Measurements from ENCODE around the gene SCART1.
"Not testable (repeated sequence)": the region's sequence is repeated elsewhere in the genome, so short reads cannot be mapped to it uniquely, and the experiment has no call there.

The SCART1 gene

GRCh38 chr10:133453516-133454203 lies at the start of gene SCART1:
Gene SCART1 (plus strand): TSS chr10:133453945. CDS start chr10:133453998, 53 bp downstream.
- no peak for DNase-seq (ENCODE audit: low spot score)

GRCh38 chr10:133405272-133405671 lies 48.5 kb upstream of the SCART1 start:
- no peak for DNase-seq (ENCODE audit: low spot score)

GRCh38 chr10:133405844-133406527 lies 47.8 kb upstream of the SCART1 start:
- DNase-seq (ENCODE audit: low spot score) = no peak

- DNase-seq (ENCODE audit: low spot score) = no peak
These were observed 42.0 kb upstream of the SCART1 start for GRCh38 chr10:133411523-133412380.

- no peak for DNase-seq (ENCODE audit: low spot score)
These were observed 41.4 kb upstream of the SCART1 start for GRCh38 chr10:133412381-133412711.

GRCh38 chr10:133414401-133414800 lies 39.3 kb upstream of the SCART1 start:
- not testable (repeated sequence) for DNase-seq (ENCODE audit: low spot score)

- no peak for DNase-seq (ENCODE audit: low spot score)
These were observed 38.0 kb upstream of the SCART1 start for GRCh38 chr10:133415752-133416151.

GRCh38 chr10:133418289-133418993 lies 35.3 kb upstream of the SCART1 start:
- DNase-seq (ENCODE audit: low spot score) = no peak

GRCh38 chr10:133419211-133419950 lies 34.4 kb upstream of the SCART1 start:
- DNase-seq (ENCODE audit: low spot score) = no peak

- no peak for DNase-seq (ENCODE audit: low spot score)
These were observed 33.7 kb upstream of the SCART1 start for GRCh38 chr10:133420028-133420427.

GRCh38 chr10:133420579-133420978 lies 33.2 kb upstream of the SCART1 start:
- DNase-seq (ENCODE audit: low spot score) = no peak

GRCh38 chr10:133421336-133422222 lies 32.2 kb upstream of the SCART1 start:
- DNase-seq (ENCODE audit: low spot score) = no peak

GRCh38 chr10:133422223-133422806 lies 31.4 kb upstream of the SCART1 start:
- no peak for DNase-seq (ENCODE audit: low spot score)

- peak; percentile 49 for DNase-seq (ENCODE audit: low spot score)
These were observed 30.7 kb upstream of the SCART1 start for GRCh38 chr10:133422807-133423771.

GRCh38 chr10:133424102-133424501 lies 29.6 kb upstream of the SCART1 start:
- DNase-seq (ENCODE audit: low spot score) = not testable (repeated sequence)

- not testable (repeated sequence) for DNase-seq (ENCODE audit: low spot score)
These were observed 29.1 kb upstream of the SCART1 start, which contains the start of gene SPRN for GRCh38 chr10:133424601-133425000. Gene SPRN (minus strand): TSS chr10:133424625. CDS start chr10:133423681, 944 bp downstream.

- not testable (repeated sequence) for DNase-seq (ENCODE audit: low spot score)
These were observed 24.2 kb upstream of the SCART1 start for GRCh38 chr10:133429571-133429970.

GRCh38 chr10:133431888-133432613 lies 21.7 kb upstream of the SCART1 start:
- DNase-seq (ENCODE audit: low spot score) = not testable (repeated sequence)
